ENCODE data around the gene ARFGAP3. TPM values are rescaled to one million over a fixed set of nuclear protein-coding genes. Genes with fewer than 3 reads are reported as not detected.

The ARFGAP3 gene
- total and polyA plus RNA-seq, 11 donors = 13.3 to 34.0 (median 25.1) TPM

GRCh38 chr22:42766860-42767259, 90.2 kb downstream of the ARFGAP3 start:
- intact Hi-C loops (cut with DNase I) = no loop called here
- WGBS, 4 donors = 54 to 69% (median 60%) methylated on average over 8 of the region's 8 CpGs
- DNase-seq = peak in 4 of 5 donors; percentile 42 to 63 (median 58)
- Histone ChIP-seq H3K27me3 (no peaks in the 10 kb centered on the region), H3K36me3 (no peaks in the 10 kb centered on the region), H3K4me1 (peaks cover 0 to 19% (median 8%) of the 10 kb centered on the region in 12 donors), H3K27ac (no peak overlapping the region), H3K4me3 (no peak overlapping the region), H3K9me3 (no peaks in the 10 kb centered on the region)
- TF ChIP-seq CTCF (IDR thresholded peaks at IDR 0.05) (no peak), POLR2A (IDR thresholded peaks at IDR 0.05) (no peak)
- ATAC-seq = peak; percentile 55 to 86 (median 68)

GRCh38 chr22:42764895-42765363, 92.1 kb downstream of the ARFGAP3 start:
- no peak for TF ChIP-seq CTCF (IDR thresholded peaks at IDR 0.05)
- TF ChIP-seq POLR2A (IDR thresholded peaks at IDR 0.05) = no peak
- no peak for ATAC-seq
- 80 to 89% (median 86%) methylated on average over 6 to 11 of the region's 11 CpGs for WGBS, 4 donors
- intact Hi-C loops (cut with DNase I) = no loop called here
- Histone ChIP-seq H3K27me3 (no peaks in the 10 kb centered on the region), H3K4me1 (peaks cover 0 to 16% (median 6%) of the 10 kb centered on the region in 12 donors), H3K4me3 (no peak overlapping the region), H3K36me3 (no peaks in the 10 kb centered on the region), H3K9me3 (no peaks in the 10 kb centered on the region), H3K27ac (no peak overlapping the region)
- DNase-seq = no peak

- WGBS, 4 donors = 88 to 97% (median 92%) methylated on average over 13 of the region's 13 CpGs
- Histone ChIP-seq H3K4me1 (peaks cover 0 to 8% (median 0%) of the 10 kb centered on the region in 12 donors), H3K9me3 (no peaks in the 10 kb centered on the region), H3K36me3 (no peaks in the 10 kb centered on the region), H3K27ac (no peak overlapping the region), H3K27me3 (no peaks in the 10 kb centered on the region), H3K4me3 (no peak overlapping the region)
- ATAC-seq (no peak), DNase-seq (no peak)
- intact Hi-C loops (cut with DNase I) = no loop called here
- TF ChIP-seq POLR2A (IDR thresholded peaks at IDR 0.05) (no peak), CTCF (IDR thresholded peaks at IDR 0.05) (no peak)
Observed at GRCh38 chr22:42763965-42764480, 93.0 kb downstream of the ARFGAP3 start.

GRCh38 chr22:42760806-42761565, 96.1 kb downstream of the ARFGAP3 start:
- intact Hi-C loops (cut with DNase I) = no loop called here
- H3K36me3 ChIP-seq = no peaks in the 10 kb centered on the region
- no peaks in the 10 kb centered on the region for H3K4me1 ChIP-seq
- no peak overlapping the region for H3K27ac ChIP-seq
- DNase-seq (no peak), ATAC-seq (no peak)
- H3K27me3 ChIP-seq = no peaks in the 10 kb centered on the region
- TF ChIP-seq POLR2A (IDR thresholded peaks at IDR 0.05) (no peak), CTCF (IDR thresholded peaks at IDR 0.05) (no peak)
- 82 to 89% (median 85%) methylated on average over 13 to 18 of the region's 18 CpGs for WGBS, 4 donors
- H3K4me3 ChIP-seq = no peak overlapping the region
- H3K9me3 ChIP-seq = no peaks in the 10 kb centered on the region

Measured in heart left ventricle (tissue), 16 donors.